PC-9 (cell line): ENCODE results near the gene RNF7. TPM values are rescaled to one million over a fixed set of nuclear protein-coding genes. Genes with fewer than 3 reads are reported as not detected.

Experiments
- BruUV-seq: library from RNA; stranded (reverse); fragments of 400-500 nt; replicated peaks from 2 replicates; lab custom pipeline; 2021; lab: Mats Ljungman, UMichigan
- CTCF ChIA-PET: fragments of 300-600 bp; sonication (Branson Sonifier 250); formaldehyde crosslinking; loops from one replicate; lab custom pipeline; 2022; ENCODE audit warnings: antibody characterized with exemption; lab: Charles Lee
- POLR2A ChIA-PET: fragments of 300-600 bp; sonication (Branson Sonifier 250); formaldehyde crosslinking; loops from one replicate; lab custom pipeline; 2022; ENCODE audit warnings: antibody characterized with exemption; ENCODE audit not compliant: unreplicated experiment; lab: Charles Lee
- DNase-seq, 2 experiments: peaks; one replicate each; pipeline versions ENCODE4 v3.0.0 to v3.0.0-alpha.2; 2015 to 2022; ENCODE audit warnings: mixed read lengths in 1 of 2
- H2AFZ ChIP-seq: fragments of 200-600 bp; sonication (generic); 2 replicates; pipeline ENCODE4 v1.8.1; 2017; ENCODE audit warnings: antibody characterized with exemption
- H3F3A ChIP-seq: fragments of 200-600 bp; sonication (generic); 2 replicates; pipeline ENCODE4 v1.8.1; 2017; ENCODE audit warnings: antibody characterized with exemption, mild to moderate bottlenecking, low read depth; ENCODE audit not compliant: insufficient read depth
- H3K27ac ChIP-seq: fragments of 200-600 bp; sonication (generic); 2 replicates; pipeline ENCODE4 v1.6.1; 2016; ENCODE audit warnings: mixed run types
- H3K27me3 ChIP-seq: fragments of 200-600 bp; sonication (generic); 2 replicates; pipeline ENCODE4 v1.6.1; 2016; ENCODE audit warnings: low read depth, mixed run types; ENCODE audit not compliant: insufficient read depth
- H3K36me3 ChIP-seq: fragments of 200-600 bp; sonication (generic); 2 replicates; pipeline ENCODE4 v1.6.1; 2016; ENCODE audit warnings: low read depth, mixed run types
- H3K4me1 ChIP-seq: fragments of 200-600 bp; sonication (generic); replicated peaks from 2 replicates; pipeline ENCODE4 v1.6.1; 2016; ENCODE audit warnings: mixed run types; ENCODE audit not compliant: insufficient read depth
- H3K4me2 ChIP-seq: fragments of 200-600 bp; sonication (generic); 2 replicates; pipeline ENCODE4 v1.6.1; 2017; ENCODE audit warnings: mixed run types
- H3K4me3 ChIP-seq: fragments of 200-600 bp; sonication (generic); 2 replicates; pipeline ENCODE4 v1.6.1; 2016; ENCODE audit warnings: mixed run types
- H3K79me2 ChIP-seq: fragments of 200-600 bp; sonication (generic); 2 replicates; pipeline ENCODE4 v1.6.1; 2017; ENCODE audit warnings: low read depth, mixed run types
- H3K9me2 ChIP-seq: fragments of 200-600 bp; sonication (generic); 2 replicates; pipeline ENCODE4 v1.8.1; 2017; ENCODE audit warnings: mild to moderate bottlenecking; ENCODE audit not compliant: insufficient read depth
- H3K9me3 ChIP-seq: fragments of 200-600 bp; sonication (generic); 2 replicates; pipeline ENCODE4 v1.8.1; 2016; ENCODE audit warnings: low read depth; ENCODE audit not compliant: insufficient read depth
- H4K20me1 ChIP-seq: fragments of 200-600 bp; sonication (generic); 2 replicates; pipeline ENCODE4 v1.8.1; 2017; ENCODE audit not compliant: insufficient read depth
- EZH2 ChIP-seq: fragments of 200-600 bp; sonication (generic); IDR thresholded peaks from 2 replicates; pipeline ENCODE4 v1.8.0; 2017; ENCODE audit warnings: antibody characterized with exemption, low read depth
- intact Hi-C: fragments of 100-400 bp; cut with micrococcal nuclease; formaldehyde crosslinking; loops from one replicate; pipeline ENCODE4 v1.10.0; 2022; ENCODE audit not compliant: unreplicated experiment
- total RNA-seq: library from RNA; stranded (reverse); gene quantifications from 2 replicates; pipeline ENCODE4 v1.2.3, GENCODE V29; 2021
- TF ChIP-seq, protein P1 (sequence below): fragments of 200-600 bp; sonication (generic); conservative IDR thresholded peaks from 2 replicates; pipeline ENCODE4 v1.6.1; 2017; ENCODE audit warnings: mixed run types, antibody characterized with exemption, mild to moderate bottlenecking, moderate library complexity

RNF7 gene
- total RNA-seq, 1 experiment from 2014 or later: 82.2 TPM

DNA sequence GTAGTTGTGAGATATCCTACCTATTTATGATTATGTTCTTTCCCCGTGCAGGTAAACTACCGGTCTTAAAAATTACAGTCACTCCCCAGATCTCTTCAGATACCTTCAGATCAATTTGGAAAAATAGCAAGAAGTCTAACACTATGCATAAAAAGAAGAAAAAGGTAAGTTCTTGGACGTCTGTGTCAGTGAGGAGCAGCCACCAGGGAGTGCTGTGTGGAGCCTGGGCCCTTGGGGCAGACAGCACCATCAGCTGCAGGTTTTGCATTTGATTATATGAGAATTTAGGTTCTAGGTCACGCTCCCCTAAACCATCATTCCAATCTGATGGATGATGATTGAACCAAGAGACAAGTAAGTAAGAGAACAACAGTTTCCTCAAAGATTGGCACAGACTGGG lies 8.9 kb upstream of the RNF7 start:
- Histone ChIP-seq H2AFZ (no peak overlapping the region), H3F3A (no peaks in the 10 kb centered on the region), H3K79me2 (no peaks in the 10 kb centered on the region), H3K4me1 (no peaks in the 10 kb centered on the region), H3K9me2 (no peaks in the 10 kb centered on the region), H4K20me1 (no peaks in the 10 kb centered on the region), H3K4me2 (no peak overlapping the region), H3K9me3 (no peaks in the 10 kb centered on the region), H3K27me3 (no peaks in the 10 kb centered on the region), H3K27ac (no peak overlapping the region), H3K36me3 (no peaks in the 10 kb centered on the region), H3K4me3 (no peak overlapping the region)
- intact Hi-C loops: no loop called here
- no TSS peak for BruUV-seq
- DNase-seq: no peak
- POLR2A ChIA-PET: no interaction called here
- TF ChIP-seq, protein P1, sequence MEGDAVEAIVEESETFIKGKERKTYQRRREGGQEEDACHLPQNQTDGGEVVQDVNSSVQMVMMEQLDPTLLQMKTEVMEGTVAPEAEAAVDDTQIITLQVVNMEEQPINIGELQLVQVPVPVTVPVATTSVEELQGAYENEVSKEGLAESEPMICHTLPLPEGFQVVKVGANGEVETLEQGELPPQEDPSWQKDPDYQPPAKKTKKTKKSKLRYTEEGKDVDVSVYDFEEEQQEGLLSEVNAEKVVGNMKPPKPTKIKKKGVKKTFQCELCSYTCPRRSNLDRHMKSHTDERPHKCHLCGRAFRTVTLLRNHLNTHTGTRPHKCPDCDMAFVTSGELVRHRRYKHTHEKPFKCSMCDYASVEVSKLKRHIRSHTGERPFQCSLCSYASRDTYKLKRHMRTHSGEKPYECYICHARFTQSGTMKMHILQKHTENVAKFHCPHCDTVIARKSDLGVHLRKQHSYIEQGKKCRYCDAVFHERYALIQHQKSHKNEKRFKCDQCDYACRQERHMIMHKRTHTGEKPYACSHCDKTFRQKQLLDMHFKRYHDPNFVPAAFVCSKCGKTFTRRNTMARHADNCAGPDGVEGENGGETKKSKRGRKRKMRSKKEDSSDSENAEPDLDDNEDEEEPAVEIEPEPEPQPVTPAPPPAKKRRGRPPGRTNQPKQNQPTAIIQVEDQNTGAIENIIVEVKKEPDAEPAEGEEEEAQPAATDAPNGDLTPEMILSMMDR: no peak
- TF ChIP-seq EZH2: no peak
- CTCF ChIA-PET: no interaction called here

DNA sequence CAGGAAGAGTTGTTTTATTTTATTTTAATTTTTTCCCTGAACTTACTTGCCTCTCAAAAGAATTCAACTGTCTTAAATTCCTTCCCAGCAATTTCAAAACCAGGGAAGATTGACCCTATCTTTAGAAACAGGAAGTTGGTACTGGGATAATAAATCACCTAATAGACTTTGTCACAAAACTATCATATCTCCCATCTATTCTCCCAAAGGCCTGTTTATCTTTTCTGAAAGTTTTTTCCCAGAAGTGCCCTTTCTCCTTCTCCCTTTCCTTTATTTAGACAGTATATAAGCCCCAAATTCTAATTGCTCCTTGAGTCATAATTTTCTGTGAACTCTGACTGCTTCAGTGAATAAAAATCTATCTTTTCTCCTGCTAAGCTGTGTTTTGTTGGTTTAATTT lies 2.9 kb upstream of the RNF7 start:
- BruUV-seq: no TSS peak
- peaks cover 5% of the 10 kb centered on the region; the same call in 1 of the 2 replicates for H3F3A ChIP-seq
- CTCF ChIA-PET: no interaction called here

DNA sequence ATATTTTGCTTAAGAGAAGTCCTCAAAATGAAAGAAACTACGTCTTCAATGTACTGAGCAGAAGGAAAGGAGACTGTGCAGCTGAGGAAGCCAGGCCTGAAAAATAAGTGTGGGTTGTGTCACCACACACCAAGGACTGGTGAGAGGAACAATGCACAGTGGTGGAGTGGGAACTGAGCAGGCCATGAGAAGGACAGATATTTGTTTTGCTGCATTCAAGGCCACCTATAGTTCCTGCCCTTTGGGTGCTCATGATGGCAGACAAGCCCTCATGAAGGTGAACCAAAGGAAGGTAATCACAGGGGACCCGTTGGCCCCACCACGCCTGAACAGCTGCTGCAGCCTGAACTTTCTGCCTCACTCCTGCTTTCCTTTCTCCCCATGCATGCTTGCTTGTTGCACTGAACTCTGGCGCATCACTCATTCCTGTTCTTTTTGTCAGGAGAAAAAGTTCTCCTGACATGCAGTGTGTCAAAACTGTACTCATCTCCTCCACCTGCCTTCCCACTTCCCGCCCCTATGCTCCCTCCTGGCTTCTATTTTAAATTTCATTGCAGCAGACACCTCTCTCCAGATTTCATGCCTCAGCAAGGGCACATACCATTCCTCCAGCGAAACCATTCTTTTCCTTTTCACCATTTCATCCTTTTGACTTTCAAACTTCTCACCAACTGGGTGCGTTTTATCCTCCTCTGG lies 2.2 kb upstream of the RNF7 start:
- intact Hi-C loops: loop anchor here (5.0 to 10.0 kb wide), 3 partner anchors 89 to 421 kb away; no protein-coding TSS in a partner anchor
- H3K9me2 ChIP-seq: no peaks in the 10 kb centered on the region
- DNase-seq: no peak
- no peaks in the 10 kb centered on the region for H3K27me3 ChIP-seq
- H3K9me3 ChIP-seq: no peaks in the 10 kb centered on the region
- TF ChIP-seq EZH2: no peak
- TF ChIP-seq, protein P1: no peak
- H2AFZ ChIP-seq: no peak overlapping the region; the same call in 1 of the 2 replicates
- H3K36me3 ChIP-seq: no peaks in the 10 kb centered on the region
- peaks cover 8% of the 10 kb centered on the region; the same call in 1 of the 2 replicates for H3F3A ChIP-seq
- H3K4me2 ChIP-seq: no peak overlapping the region
- ChIA-PET CTCF (no interaction called here), POLR2A (no interaction called here)
- H3K27ac ChIP-seq: no peak overlapping the region
- no TSS peak for BruUV-seq
- peaks cover 28% of the 10 kb centered on the region for H3K79me2 ChIP-seq
- no peaks in the 10 kb centered on the region; the same call in 1 of the 2 replicates for H4K20me1 ChIP-seq
- H3K4me1 ChIP-seq: peaks cover 16% of the 10 kb centered on the region
- H3K4me3 ChIP-seq: no peak overlapping the region

More for the DNA sequence above, 2.9 kb upstream of the RNF7 start:
- Histone ChIP-seq H3K79me2 (peaks cover 20% of the 10 kb centered on the region), H3K4me2 (no peak overlapping the region), H3K27ac (no peak overlapping the region), H3K4me1 (peaks cover 9% of the 10 kb centered on the region), H3K36me3 (no peaks in the 10 kb centered on the region), H2AFZ (no peak overlapping the region), H4K20me1 (no peaks in the 10 kb centered on the region; the same call in 1 of the 2 replicates), H3K9me2 (no peaks in the 10 kb centered on the region), H3K4me3 (no peak overlapping the region), H3K27me3 (no peaks in the 10 kb centered on the region), H3K9me3 (no peaks in the 10 kb centered on the region)
- DNase-seq: no peak
- POLR2A ChIA-PET: no interaction called here
- intact Hi-C loops: loop anchor here (5.0 to 10.0 kb wide), 3 partner anchors 88 to 420 kb away; no protein-coding TSS in a partner anchor
- no peak for TF ChIP-seq EZH2
- TF ChIP-seq, protein P1: no peak
